Tibial nerve (tissue), 4 donors: Measurements from ENCODE around the gene PRPF19.

Experiments used
- CTCF ChIP-seq, 5 experiments: fragments of 200-600 bp in 3 of 5; fragments of 450-650 bp in 2 of 5; sonication (generic) in 3 of 5; IDR thresholded peaks; one replicate each; pipeline ENCODE4 v1.5.1; 2016 to 2019; ENCODE audit warnings: antibody characterized with exemption in 5 of 5, mild to moderate bottlenecking in 3 of 5, moderate library complexity in 2 of 5
- EP300 ChIP-seq, 2 donors: sonication (generic); formaldehyde crosslinking; IDR thresholded peaks; one replicate each; pipeline ENCODE4 v1.6.1; 2017; ENCODE audit warnings: antibody characterized with exemption in 2 of 2, mild to moderate bottlenecking in 1 of 2

- no peak for TF ChIP-seq CTCF (IDR thresholded peaks at IDR 0.05)
- TF ChIP-seq EP300 (IDR thresholded peaks at IDR 0.05), result no peak
Measured at GRCh38 chr11:60946601-60947264, 40.3 kb upstream of the PRPF19 start.
